ENCODE results near the gene S100A14. TPM values are rescaled to one million over a fixed set of nuclear protein-coding genes. Genes with fewer than 3 reads are reported as not detected.

Gene S100A14
- total and polyA plus RNA-seq, 9 of the 15 experiments (the other 6 are each of a cell fraction or from before 2014, with no cell fraction given), result 0.10 to 0.64 (median 0.24) TPM; not detected in 3

GRCh38 chr1:153658400-153659174 is 42.5 kb upstream of the S100A14 start, which contains the start of gene SNAPIN (continued):
- no peak for TF ChIP-seq SMARCE1 (IDR thresholded peaks at IDR 0.05)
- no peak for TF ChIP-seq CAMTA2 (CRISPR knock-in tag; conservative IDR thresholded peaks at IDR 0.05)
- TF ChIP-seq ZNF175 (CRISPR knock-in tag; IDR thresholded peaks at IDR 0.05; ENCODE audit: low read depth), result 0 out of 2 replicates have a peak, but pooled peaks have one; percentile 64
- TF ChIP-seq ZNF639 (CRISPR knock-in tag; conservative IDR thresholded peaks at IDR 0.05 in 1 of 2, IDR thresholded peaks at IDR 0.05 in 1 of 2), result peak in 1 of 2 experiments; percentile 75; a peak in 2 of 4 replicates
- TF ChIP-seq HNRNPLL (IDR thresholded peaks at IDR 0.05; ENCODE audit: low read depth, low read length, poor library complexity, severe bottlenecking), result peak; percentile 35
- TF ChIP-seq POLR3G (IDR thresholded peaks at IDR 0.05; ENCODE audit: extremely low read depth, insufficient read length, insufficient replicate concordance), result no peak
- TF ChIP-seq ARID2 (IDR thresholded peaks at IDR 0.05), result no peak
- TF ChIP-seq IRF1 (CRISPR knock-in tag; IDR thresholded peaks at IDR 0.05; ENCODE audit: borderline replicate concordance), result no peak
- TF ChIP-seq SNRNP70 (optimal IDR thresholded peaks at IDR 0.05; ENCODE audit: low read depth, low read length), result no peak
- no peak for TF ChIP-seq SRSF3 (IDR thresholded peaks at IDR 0.05; ENCODE audit: insufficient read depth, low read length)
- TF ChIP-seq COPS2 (conservative IDR thresholded peaks at IDR 0.05), result no peak
- no peak for TF ChIP-seq NCOA6 (IDR thresholded peaks at IDR 0.05)
- TF ChIP-seq HDAC6 (IDR thresholded peaks at IDR 0.05; ENCODE audit: low read depth, low read length), result no peak
- TF ChIP-seq PURB (CRISPR knock-in tag; IDR thresholded peaks at IDR 0.05; ENCODE audit: low read depth), result no peak
- no peak for TF ChIP-seq PRMT5 (CRISPR knock-in tag; IDR thresholded peaks at IDR 0.05)
- TF ChIP-seq KLF1 (tag; IDR thresholded peaks at IDR 0.05), result no peak
- TF ChIP-seq NFIC (IDR thresholded peaks at IDR 0.05), result no peak
- peak; percentile 43; the same call in 1 of the 2 replicates for TF ChIP-seq GMEB1 (CRISPR knock-in tag; IDR thresholded peaks at IDR 0.05)
- 0 out of 2 replicates have a peak, but pooled peaks have one; percentile 39 for TF ChIP-seq JUND (IDR thresholded peaks at IDR 0.05; ENCODE audit: borderline replicate concordance, low read depth, low read length)
- no peak; the same call in 2 of the 3 replicates for TF ChIP-seq JUND (tag; IDR thresholded peaks at IDR 0.05; ENCODE audit: borderline replicate concordance, low read depth, low read length)
- no peak for TF ChIP-seq ZNF76 (CRISPR knock-in tag; IDR thresholded peaks at IDR 0.05; ENCODE audit: borderline replicate concordance)
- TF ChIP-seq NR2C2 (CRISPR knock-in tag; IDR thresholded peaks at IDR 0.05), result 0 out of 2 replicates have a peak, but pooled peaks have one; percentile 43
- TF ChIP-seq NR2C2 (tag; IDR thresholded peaks at IDR 0.05), result peak; percentile 94
- TF ChIP-seq SP1 (CRISPR knock-in tag; IDR thresholded peaks at IDR 0.05), result peak; percentile 84
- TF ChIP-seq ZNF431 (CRISPR knock-in tag; IDR thresholded peaks at IDR 0.05), result no peak

All from K562 (cell line).